Panc1 (cell line): ENCODE measurements around the gene ARHGAP4. TPM values are rescaled to one million over a fixed set of nuclear protein-coding genes. Genes with fewer than 3 reads are reported as not detected.
A peak's percentile ranks its signal among the peaks of the same experiment; 100 is the strongest.

Experiments
- ATAC-seq: fragments of 200-7000 bp; cut with Tn5 transposase; 2 replicates; pipeline ENCODE4 v1.9.1; 2020; ENCODE audit warnings: mild to moderate bottlenecking, moderate library complexity
- BruUV-seq: library from RNA; stranded (reverse); fragments of 400-500 nt; replicated peaks from 2 replicates; lab custom pipeline; 2021; lab: Mats Ljungman, UMichigan
- CTCF ChIA-PET: fragments of 300-600 bp; sonication (Branson Sonifier 250); formaldehyde crosslinking; loops from one replicate; lab custom pipeline; 2022; ENCODE audit warnings: antibody characterized with exemption; lab: Charles Lee
- POLR2A ChIA-PET: fragments of 300-600 bp; sonication (Branson Sonifier 250); formaldehyde crosslinking; loops from one replicate; lab custom pipeline; 2022; ENCODE audit warnings: antibody characterized with exemption; lab: Charles Lee
- DNase-seq: peaks from one replicate; pipeline ENCODE4 v3.0.0-alpha.2; 2010; ENCODE audit warnings: low read depth, low spot score
- H3K27ac ChIP-seq: 2 replicates; pipeline ENCODE4 v1.5.1; 2011; ENCODE audit warnings: mild to moderate bottlenecking, low read length, inconsistent platforms
- H3K27me3 ChIP-seq: fragments of 200-500 bp; sonication (Bioruptor generic); 2 replicates; pipeline ENCODE4 v1.6.0; 2014; ENCODE audit warnings: low read length, inconsistent platforms; ENCODE audit not compliant: control insufficient read depth, insufficient read depth
- H3K36me3 ChIP-seq: fragments of 200-500 bp; sonication (Bioruptor generic); 2 replicates; pipeline ENCODE4 v1.5.1; 2014; ENCODE audit warnings: inconsistent platforms, mild to moderate bottlenecking, low read length, moderate library complexity; ENCODE audit not compliant: control insufficient read depth, insufficient read depth
- H3K4me1 ChIP-seq: 2 replicates; pipeline ENCODE4 v1.5.1; 2011; ENCODE audit warnings: inconsistent platforms, mild to moderate bottlenecking, low read length, moderate library complexity; ENCODE audit not compliant: control insufficient read depth, insufficient read depth
- H3K4me3 ChIP-seq, 2 experiments: 2 replicates each; pipeline ENCODE4 v1.5.1; 2011 to 2012; ENCODE audit warnings: low read depth in 2 of 2, low read length in 2 of 2, mild to moderate bottlenecking in 2 of 2, inconsistent platforms in 1 of 2, moderate library complexity in 1 of 2
- H3K9me3 ChIP-seq: fragments of 200-500 bp; sonication (Bioruptor generic); 2 replicates; pipeline ENCODE4 v1.5.1; 2014; ENCODE audit warnings: low read depth, mild to moderate bottlenecking, inconsistent platforms, low read length, moderate library complexity; ENCODE audit not compliant: control insufficient read depth, insufficient read depth
- POLR2AphosphoS5 ChIP-seq: IDR thresholded peaks from 2 replicates; pipeline ENCODE4 v1.6.1; 2012; ENCODE audit warnings: mild to moderate bottlenecking, low read depth, low read length, moderate library complexity
- REST ChIP-seq, 2 experiments: IDR thresholded peaks; 2 replicates each; pipeline ENCODE4 v1.6.1; 2011 to 2012; ENCODE audit warnings: low read depth in 2 of 2, control low read depth in 1 of 2, low read length in 1 of 2, mild to moderate bottlenecking in 1 of 2, moderate library complexity in 1 of 2; ENCODE audit not compliant: insufficient read depth in 1 of 2
- SIN3A ChIP-seq: IDR thresholded peaks from 2 replicates; pipeline ENCODE4 v1.6.1; 2012; ENCODE audit warnings: low read depth, mild to moderate bottlenecking, low read length, moderate library complexity, borderline replicate concordance; ENCODE audit not compliant: insufficient read depth
- TCF7L2 ChIP-seq: IDR thresholded peaks from 2 replicates; pipeline ENCODE4 v1.6.1; 2011; ENCODE audit warnings: mild to moderate bottlenecking, low read depth, low read length, inconsistent platforms
- in situ Hi-C: cut with HindIII; loops from 2 replicates; pipeline ENCODE4 v1.10.0; 2016; ENCODE audit warnings: low sequenced_read_pairs, low pct_unique_long_range_greater_than_20kb
- intact Hi-C: fragments of 100-400 bp; cut with micrococcal nuclease; formaldehyde crosslinking; loops from one replicate; pipeline ENCODE4 v1.10.0; 2022; ENCODE audit not compliant: unreplicated experiment
- total RNA-seq: library from RNA; stranded (reverse); gene quantifications from one replicate; pipeline ENCODE4 v1.2.1, GENCODE V29; 2021; ENCODE audit not compliant: unreplicated experiment
- TF ChIP-seq, protein P1 (sequence below): fragments of 450-650 bp; IDR thresholded peaks from 2 replicates; pipeline ENCODE4 v1.5.1; 2017; ENCODE audit warnings: mild to moderate bottlenecking

The ARHGAP4 gene
- total RNA-seq, 1 experiment from 2014 or later: 225 TPM

GRCh38 chrX:153924149-153924861, 1.8 kb downstream of the ARHGAP4 start:
- peak; percentile 7; the same call in 1 of the 2 replicates for ATAC-seq
- CTCF ChIA-PET: interaction anchor here (0.6 to 5.4 kb wide), 3 partner anchors 19 to 256 kb away, joined by 7 to 45 read pairs (median 9); no protein-coding TSS in a partner anchor

More at GRCh38 chrX:153924149-153924861, 1.8 kb downstream of the ARHGAP4 start:
- peak overlapping the region; percentile 79 to 95 for H3K4me3 ChIP-seq
- H3K4me1 ChIP-seq: peaks cover 40% of the 10 kb centered on the region
- POLR2A ChIA-PET: no interaction called here
- in situ Hi-C loops: no loop called here
- peak overlapping the region; percentile 99 for H3K27ac ChIP-seq
- intact Hi-C loops: loop anchor here (2.0 to 10.0 kb wide), 2 partner anchors 22 to 160 kb away; partner anchors contain the start of gene PLXNB3
- TF ChIP-seq, protein P1, sequence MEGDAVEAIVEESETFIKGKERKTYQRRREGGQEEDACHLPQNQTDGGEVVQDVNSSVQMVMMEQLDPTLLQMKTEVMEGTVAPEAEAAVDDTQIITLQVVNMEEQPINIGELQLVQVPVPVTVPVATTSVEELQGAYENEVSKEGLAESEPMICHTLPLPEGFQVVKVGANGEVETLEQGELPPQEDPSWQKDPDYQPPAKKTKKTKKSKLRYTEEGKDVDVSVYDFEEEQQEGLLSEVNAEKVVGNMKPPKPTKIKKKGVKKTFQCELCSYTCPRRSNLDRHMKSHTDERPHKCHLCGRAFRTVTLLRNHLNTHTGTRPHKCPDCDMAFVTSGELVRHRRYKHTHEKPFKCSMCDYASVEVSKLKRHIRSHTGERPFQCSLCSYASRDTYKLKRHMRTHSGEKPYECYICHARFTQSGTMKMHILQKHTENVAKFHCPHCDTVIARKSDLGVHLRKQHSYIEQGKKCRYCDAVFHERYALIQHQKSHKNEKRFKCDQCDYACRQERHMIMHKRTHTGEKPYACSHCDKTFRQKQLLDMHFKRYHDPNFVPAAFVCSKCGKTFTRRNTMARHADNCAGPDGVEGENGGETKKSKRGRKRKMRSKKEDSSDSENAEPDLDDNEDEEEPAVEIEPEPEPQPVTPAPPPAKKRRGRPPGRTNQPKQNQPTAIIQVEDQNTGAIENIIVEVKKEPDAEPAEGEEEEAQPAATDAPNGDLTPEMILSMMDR: no peak
- TF ChIP-seq REST (IDR thresholded peaks at IDR 0.05; ENCODE audit: insufficient read depth in 1 of 2, low read depth in 2 of 2, low read length in 1 of 2) (no peak), SIN3A (no peak), POLR2AphosphoS5 (no peak), TCF7L2 (0 out of 2 replicates have a peak, but pooled peaks have one; percentile 31)
- no peaks in the 10 kb centered on the region for H3K27me3 ChIP-seq
- no peak for DNase-seq
- BruUV-seq: no TSS peak
- no peaks in the 10 kb centered on the region for H3K9me3 ChIP-seq
- no peaks in the 10 kb centered on the region; the same call in 1 of the 2 replicates for H3K36me3 ChIP-seq
